Measurements from ENCODE around the gene CACNA1G. TPM values are rescaled to one million over a fixed set of nuclear protein-coding genes. Genes with fewer than 3 reads are reported as not detected.

CACNA1G gene
- total RNA-seq, 2 experiments from 2014 or later: not detected

DNA sequence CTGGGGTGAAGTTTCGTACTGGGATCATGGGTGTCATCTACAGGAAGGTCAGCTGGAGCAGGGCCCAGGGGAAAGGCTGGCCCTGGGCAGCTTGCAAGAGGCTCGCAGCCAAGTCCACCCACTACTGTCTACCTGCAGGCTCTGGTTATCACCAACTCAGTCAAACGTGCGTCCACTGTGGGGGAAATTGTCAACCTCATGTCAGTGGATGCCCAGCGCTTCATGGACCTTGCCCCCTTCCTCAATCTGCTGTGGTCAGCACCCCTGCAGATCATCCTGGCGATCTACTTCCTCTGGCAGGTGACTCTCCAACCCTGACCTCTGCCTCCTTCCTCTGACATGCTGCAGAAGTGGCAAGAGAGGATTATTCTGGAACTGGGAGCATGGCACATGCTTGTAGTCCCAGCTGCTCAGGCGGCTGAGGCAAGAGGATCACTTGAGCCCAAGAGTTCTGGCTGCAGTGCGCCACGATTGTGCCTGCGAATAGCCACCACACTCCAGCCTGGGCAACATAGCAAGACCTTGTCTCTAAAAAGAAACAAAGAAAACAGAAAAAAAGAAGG, 103.4 kb downstream of the CACNA1G start:
- no peak for DNase-seq
- no peaks in the 10 kb centered on the region for H3K9me3 Mint-ChIP-seq (ENCODE audit: low read depth)
- H3K4me1 Mint-ChIP-seq: peaks cover 14% of the 10 kb centered on the region
- no peak overlapping the region for H3K27ac Mint-ChIP-seq
- no peak overlapping the region for H3K4me3 Mint-ChIP-seq
- CTCF ChIA-PET: interaction anchor here (1.8 kb wide), 1 partner anchor 33 kb away, joined by 4 read pairs; no protein-coding TSS in a partner anchor
- H3K36me3 Mint-ChIP-seq: no peaks in the 10 kb centered on the region
- no peak for ATAC-seq
- H3K27me3 Mint-ChIP-seq: no peaks in the 10 kb centered on the region

DNA sequence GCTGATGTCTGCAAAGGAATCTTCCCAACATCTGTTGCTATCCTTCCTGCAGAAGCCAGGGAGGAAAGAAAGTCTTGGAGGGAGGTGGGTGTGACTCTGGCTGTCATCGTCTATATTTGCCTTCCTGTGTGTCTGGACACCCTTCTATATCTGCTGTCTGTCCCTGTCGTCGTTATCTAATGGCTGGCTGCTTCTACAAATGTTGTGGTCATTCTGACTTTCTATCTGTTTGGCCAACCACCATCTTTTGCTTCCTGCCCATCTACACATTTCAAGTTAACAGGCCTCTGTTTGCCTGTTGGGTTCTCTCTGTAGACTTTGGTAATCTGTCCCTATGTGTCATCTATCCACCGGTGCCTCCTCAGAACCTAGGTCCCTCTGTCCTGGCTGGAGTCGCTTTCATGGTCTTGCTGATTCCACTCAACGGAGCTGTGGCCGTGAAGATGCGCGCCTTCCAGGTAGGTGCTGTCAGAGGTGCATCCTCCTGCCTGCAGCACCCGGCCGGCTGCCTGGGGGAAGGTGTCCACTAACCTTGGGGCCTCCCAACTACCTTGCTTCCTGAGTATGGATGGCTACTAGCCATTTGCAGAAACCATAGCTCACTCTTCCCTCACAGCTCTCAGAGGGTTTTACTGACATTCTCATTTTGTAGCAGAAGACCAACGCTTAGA, 104.4 kb downstream of the CACNA1G start:
- Mint-ChIP-seq H3K27me3 (no peaks in the 10 kb centered on the region), H3K36me3 (no peaks in the 10 kb centered on the region), H3K4me1 (peaks cover 14% of the 10 kb centered on the region), H3K9me3 (ENCODE audit: low read depth) (no peaks in the 10 kb centered on the region), H3K4me3 (no peak overlapping the region), H3K27ac (no peak overlapping the region)
- DNase-seq (no peak), ATAC-seq (no peak)
- CTCF ChIA-PET: interaction anchor here (1.8 kb wide), 1 partner anchor 34 kb away, joined by 4 read pairs; no protein-coding TSS in a partner anchor

DNA sequence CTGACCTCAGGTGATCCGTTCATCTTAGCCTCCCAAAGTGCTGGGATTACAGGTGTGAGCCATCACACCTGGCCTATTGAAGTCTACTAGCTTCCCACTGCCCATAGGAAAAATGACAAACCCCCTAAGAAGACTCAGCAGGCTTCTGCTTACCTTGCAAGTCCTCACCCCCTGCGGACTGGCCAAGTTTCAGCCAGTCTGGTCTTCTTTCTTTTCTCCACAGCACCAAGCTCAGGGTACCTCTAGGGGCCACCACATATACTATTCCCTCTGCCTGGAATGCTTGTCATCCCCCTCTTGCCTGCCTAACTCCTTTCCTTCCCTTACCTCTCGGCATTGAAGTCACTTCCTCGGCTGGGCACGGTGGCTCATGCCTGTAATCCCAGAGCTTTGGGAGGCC, 105.3 kb downstream of the CACNA1G start:
- Mint-ChIP-seq H3K4me1 (peaks cover 14% of the 10 kb centered on the region), H3K9me3 (ENCODE audit: low read depth) (no peaks in the 10 kb centered on the region), H3K4me3 (no peak overlapping the region), H3K36me3 (no peaks in the 10 kb centered on the region), H3K27ac (no peak overlapping the region), H3K27me3 (no peaks in the 10 kb centered on the region)
- DNase-seq (no peak), ATAC-seq (no peak)
- CTCF ChIA-PET: interaction anchor here (1.2 kb wide), 1 partner anchor 29 kb away, joined by 3 read pairs; no protein-coding TSS in a partner anchor

DNA sequence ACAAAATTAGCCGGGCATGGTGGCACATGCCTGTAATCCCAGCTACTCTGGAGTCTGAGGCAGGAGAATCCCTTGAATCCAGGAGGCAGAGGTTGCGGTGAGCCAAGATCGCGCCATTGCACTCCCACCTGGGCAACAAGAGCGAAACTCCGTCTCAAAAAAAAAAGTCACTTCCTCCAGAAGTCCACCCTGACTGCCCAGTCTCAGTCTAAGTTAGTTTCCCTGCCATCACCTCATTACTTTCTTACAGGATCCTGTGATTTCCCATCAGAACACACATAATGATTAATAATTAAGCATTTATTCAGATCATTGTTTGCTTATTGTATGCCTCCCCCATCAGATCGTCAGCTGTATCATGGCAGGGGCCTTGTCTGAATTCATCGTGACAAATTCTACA, 105.8 kb downstream of the CACNA1G start:
- no peak for DNase-seq
- CTCF ChIA-PET: interaction anchor here (0.7 to 1.2 kb wide), 3 partner anchors 13 to 29 kb away, joined by 3 read pairs; no protein-coding TSS in a partner anchor

DNA sequence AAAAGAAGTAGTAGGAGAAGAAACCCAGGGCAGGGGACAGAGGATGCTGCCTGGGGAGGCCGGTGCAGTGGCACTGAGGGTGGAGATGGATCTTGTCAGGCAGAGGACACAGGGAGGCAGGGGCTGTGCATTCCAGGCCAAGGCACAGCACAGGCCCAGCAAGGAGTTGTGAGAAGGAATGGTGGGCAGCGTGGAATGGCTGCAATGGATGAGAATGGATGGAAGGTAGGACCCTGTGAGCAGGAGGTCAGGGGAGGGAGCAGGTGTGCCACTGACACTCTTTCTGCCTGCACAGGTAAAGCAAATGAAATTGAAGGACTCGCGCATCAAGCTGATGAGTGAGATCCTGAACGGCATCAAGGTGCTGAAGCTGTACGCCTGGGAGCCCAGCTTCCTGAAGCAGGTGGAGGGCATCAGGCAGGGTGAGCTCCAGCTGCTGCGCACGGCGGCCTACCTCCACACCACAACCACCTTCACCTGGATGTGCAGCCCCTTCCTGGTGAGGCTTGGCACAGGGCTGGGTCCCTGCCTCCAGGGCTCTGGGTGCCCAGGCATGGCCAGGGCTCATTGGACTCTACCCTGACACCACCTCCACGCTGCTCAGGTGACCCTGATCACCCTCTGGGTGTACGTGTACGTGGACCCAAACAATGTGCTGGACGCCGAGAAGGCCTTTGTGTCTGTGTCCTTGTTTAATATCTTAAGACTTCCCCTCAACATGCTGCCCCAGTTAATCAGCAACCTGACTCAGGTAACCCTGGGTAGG, 106.9 kb downstream of the CACNA1G start:
- CTCF ChIA-PET: interaction anchor here (0.5 to 1.2 kb wide), 4 partner anchors 14 to 245 kb away, joined by 3 read pairs; no protein-coding TSS in a partner anchor
- ATAC-seq: no peak
- Mint-ChIP-seq H3K4me3 (no peak overlapping the region), H3K27ac (no peak overlapping the region), H3K36me3 (no peaks in the 10 kb centered on the region), H3K27me3 (no peaks in the 10 kb centered on the region), H3K9me3 (ENCODE audit: low read depth) (no peaks in the 10 kb centered on the region), H3K4me1 (no peaks in the 10 kb centered on the region)
- no peak for DNase-seq

More for the DNA sequence above, 105.8 kb downstream of the CACNA1G start:
- H3K27me3 Mint-ChIP-seq: no peaks in the 10 kb centered on the region
- H3K9me3 Mint-ChIP-seq (ENCODE audit: low read depth): no peaks in the 10 kb centered on the region
- H3K4me3 Mint-ChIP-seq: no peak overlapping the region
- no peak overlapping the region for H3K27ac Mint-ChIP-seq
- no peak for ATAC-seq
- peaks cover 9% of the 10 kb centered on the region for H3K4me1 Mint-ChIP-seq
- H3K36me3 Mint-ChIP-seq: no peaks in the 10 kb centered on the region

DNA sequence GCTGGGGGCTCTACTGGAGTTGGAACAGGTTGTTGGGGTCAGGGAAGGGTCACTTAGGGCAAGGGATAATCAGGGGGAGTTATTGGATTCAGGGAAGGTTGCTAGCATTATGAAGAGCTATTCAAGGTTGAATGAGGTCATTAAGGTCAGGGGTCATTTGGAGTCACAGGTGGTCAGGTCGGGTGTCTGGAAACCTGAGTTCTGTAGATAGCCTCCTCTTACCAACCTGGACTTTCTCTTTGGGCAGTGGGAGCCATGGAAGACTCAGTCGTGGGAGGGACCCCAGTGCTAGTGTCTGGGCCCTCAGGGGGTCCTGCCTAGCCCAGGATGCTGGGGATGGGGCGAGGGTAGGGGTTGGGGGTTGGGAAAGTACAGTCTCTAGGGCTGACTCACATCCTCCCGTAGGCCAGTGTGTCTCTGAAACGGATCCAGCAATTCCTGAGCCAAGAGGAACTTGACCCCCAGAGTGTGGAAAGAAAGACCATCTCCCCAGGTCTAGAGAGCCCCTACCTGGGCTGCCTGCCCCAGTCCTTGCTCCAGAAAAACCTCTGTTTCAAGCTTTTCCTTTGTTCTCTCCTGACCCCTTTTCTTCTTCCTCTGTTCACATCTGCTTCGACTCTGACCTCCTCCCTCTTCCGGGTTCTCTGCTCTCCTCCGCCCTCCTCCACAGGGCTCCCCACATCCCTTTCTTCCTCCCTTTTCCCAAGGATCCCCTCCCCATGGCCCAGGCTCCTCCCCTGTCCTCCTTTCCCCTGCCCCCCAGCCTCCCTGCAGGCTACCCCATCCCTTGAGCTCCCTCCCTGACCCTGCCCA, 107.7 kb downstream of the CACNA1G start:
- Mint-ChIP-seq H3K4me3 (no peak overlapping the region), H3K27ac (no peak overlapping the region), H3K9me3 (ENCODE audit: low read depth) (no peaks in the 10 kb centered on the region), H3K4me1 (no peaks in the 10 kb centered on the region), H3K27me3 (no peaks in the 10 kb centered on the region), H3K36me3 (no peaks in the 10 kb centered on the region)
- ATAC-seq (no peak), DNase-seq (no peak)
- CTCF ChIA-PET: no interaction called here

DNA sequence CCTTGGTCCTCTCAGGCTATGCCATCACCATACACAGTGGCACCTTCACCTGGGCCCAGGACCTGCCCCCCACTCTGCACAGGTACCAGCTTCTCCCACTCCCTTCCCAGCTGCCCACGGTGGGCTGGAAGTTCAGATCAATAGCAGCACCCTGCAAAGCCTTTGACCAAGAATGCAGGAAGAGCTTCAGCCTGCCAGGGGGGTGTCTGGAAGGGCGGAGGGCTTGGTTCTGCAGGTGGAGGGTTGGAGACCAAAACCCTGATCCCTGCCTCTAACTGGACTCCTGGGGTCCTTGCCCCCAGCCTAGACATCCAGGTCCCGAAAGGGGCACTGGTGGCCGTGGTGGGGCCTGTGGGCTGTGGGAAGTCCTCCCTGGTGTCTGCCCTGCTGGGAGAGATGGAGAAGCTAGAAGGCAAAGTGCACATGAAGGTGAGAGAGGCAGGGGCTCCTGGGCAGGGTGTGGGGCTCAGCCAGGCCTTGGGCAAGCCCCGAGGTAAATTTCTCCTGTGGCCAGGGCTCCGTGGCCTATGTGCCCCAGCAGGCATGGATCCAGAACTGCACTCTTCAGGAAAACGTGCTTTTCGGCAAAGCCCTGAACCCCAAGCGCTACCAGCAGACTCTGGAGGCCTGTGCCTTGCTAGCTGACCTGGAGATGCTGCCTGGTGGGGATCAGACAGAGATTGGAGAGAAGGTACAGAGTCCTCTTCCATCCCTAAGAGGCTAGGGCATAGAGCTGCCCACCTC, 108.5 kb downstream of the CACNA1G start:
- ATAC-seq: no peak
- Mint-ChIP-seq H3K27ac (no peak overlapping the region), H3K36me3 (no peaks in the 10 kb centered on the region), H3K9me3 (ENCODE audit: low read depth) (no peaks in the 10 kb centered on the region), H3K4me3 (no peak overlapping the region), H3K4me1 (no peaks in the 10 kb centered on the region), H3K27me3 (no peaks in the 10 kb centered on the region)
- DNase-seq: no peak
- CTCF ChIA-PET: no interaction called here

DNA sequence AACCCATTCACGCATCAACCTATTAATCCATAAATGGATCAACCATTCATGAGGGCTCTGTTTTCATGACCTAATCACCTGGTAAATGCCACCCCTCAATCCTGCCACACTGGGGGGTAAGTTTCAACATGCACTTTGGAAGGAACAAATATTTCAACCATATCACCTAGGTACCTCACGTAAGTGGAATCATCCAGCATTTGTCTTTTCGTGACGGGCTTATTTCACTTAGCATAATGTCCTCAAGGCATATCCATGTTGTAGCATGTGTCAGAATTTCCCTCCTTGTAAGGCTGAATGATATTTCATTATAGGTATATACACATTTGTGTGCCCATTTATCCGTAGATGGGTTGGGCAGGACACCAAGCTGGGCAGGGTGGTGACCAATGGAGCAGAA, 111.6 kb downstream of the CACNA1G start:
- DNase-seq (no peak), ATAC-seq (no peak)
- H3K27me3 Mint-ChIP-seq: no peaks in the 10 kb centered on the region
- no peak overlapping the region for H3K27ac Mint-ChIP-seq
- no peaks in the 10 kb centered on the region for H3K36me3 Mint-ChIP-seq
- no peak overlapping the region for H3K4me3 Mint-ChIP-seq
- CTCF ChIA-PET: no interaction called here
- H3K4me1 Mint-ChIP-seq: no peaks in the 10 kb centered on the region
- H3K9me3 Mint-ChIP-seq (ENCODE audit: low read depth): no peaks in the 10 kb centered on the region

DNA sequence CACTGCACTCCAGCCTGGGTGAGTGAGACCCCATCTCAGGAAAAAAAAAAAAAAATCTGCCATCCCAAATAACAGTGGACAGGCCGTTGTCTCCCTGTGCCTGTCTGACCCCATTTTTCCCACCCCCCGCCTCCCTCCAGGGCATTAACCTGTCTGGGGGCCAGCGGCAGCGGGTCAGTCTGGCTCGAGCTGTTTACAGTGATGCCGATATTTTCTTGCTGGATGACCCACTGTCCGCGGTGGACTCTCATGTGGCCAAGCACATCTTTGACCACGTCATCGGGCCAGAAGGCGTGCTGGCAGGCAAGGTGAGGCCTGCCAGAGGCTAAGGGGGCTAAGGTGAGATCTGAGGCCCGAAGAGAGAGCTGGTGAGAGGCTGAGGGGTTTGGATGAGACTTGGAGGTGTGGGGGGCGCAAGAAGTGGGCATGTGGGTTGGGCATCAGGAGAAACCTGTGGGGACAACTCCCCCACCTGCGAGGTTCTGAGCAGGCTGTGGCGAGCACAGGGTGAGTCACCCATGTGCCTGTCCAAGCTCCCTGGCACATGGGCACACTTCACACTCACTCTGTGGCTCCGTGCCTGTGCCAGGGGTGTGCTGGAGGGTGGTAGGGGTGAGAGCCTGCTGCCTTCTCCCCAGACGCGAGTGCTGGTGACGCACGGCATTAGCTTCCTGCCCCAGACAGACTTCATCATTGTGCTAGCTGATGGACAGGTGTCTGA, 112.5 kb downstream of the CACNA1G start:
- no peak overlapping the region for H3K4me3 Mint-ChIP-seq
- no peaks in the 10 kb centered on the region for H3K36me3 Mint-ChIP-seq
- no peaks in the 10 kb centered on the region for H3K4me1 Mint-ChIP-seq
- CTCF ChIA-PET: no interaction called here
- ATAC-seq (no peak), DNase-seq (no peak)
- no peak overlapping the region for H3K27ac Mint-ChIP-seq
- no peaks in the 10 kb centered on the region for H3K9me3 Mint-ChIP-seq (ENCODE audit: low read depth)
- H3K27me3 Mint-ChIP-seq: no peaks in the 10 kb centered on the region

DNA sequence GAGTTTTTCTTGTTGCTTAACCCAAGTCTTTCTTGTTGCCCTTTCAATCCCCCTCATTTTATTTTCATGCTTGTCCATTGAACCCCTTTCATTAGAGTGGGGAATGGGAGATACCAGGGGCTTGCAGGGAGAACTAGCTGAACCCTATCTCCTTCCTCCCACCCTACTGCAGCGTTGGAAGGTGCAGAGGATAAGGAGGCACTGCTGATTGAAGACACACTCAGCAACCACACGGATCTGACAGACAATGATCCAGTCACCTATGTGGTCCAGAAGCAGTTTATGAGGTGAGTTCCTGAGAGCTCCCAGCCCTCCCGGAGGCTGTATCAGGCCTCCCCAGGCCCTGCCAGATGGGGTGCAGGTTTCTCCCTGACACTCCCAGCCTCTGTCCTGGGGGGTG, 114.7 kb downstream of the CACNA1G start:
- ATAC-seq (no peak), DNase-seq (no peak)
- Mint-ChIP-seq H3K4me3 (no peak overlapping the region), H3K27me3 (no peaks in the 10 kb centered on the region), H3K36me3 (no peaks in the 10 kb centered on the region), H3K27ac (no peak overlapping the region), H3K4me1 (no peaks in the 10 kb centered on the region), H3K9me3 (ENCODE audit: low read depth) (no peaks in the 10 kb centered on the region)
- CTCF ChIA-PET: no interaction called here

DNA sequence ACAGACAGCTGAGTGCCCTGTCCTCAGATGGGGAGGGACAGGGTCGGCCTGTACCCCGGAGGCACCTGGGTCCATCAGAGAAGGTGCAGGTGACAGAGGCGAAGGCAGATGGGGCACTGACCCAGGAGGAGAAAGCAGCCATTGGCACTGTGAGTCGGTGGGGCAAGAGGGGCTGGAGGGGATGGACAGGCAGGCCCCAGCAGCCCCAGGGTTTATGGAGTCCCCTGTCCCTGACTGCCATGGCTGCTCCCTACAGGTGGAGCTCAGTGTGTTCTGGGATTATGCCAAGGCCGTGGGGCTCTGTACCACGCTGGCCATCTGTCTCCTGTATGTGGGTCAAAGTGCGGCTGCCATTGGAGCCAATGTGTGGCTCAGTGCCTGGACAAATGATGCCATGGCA, 115.1 kb downstream of the CACNA1G start:
- H3K4me3 Mint-ChIP-seq: no peak overlapping the region
- H3K27ac Mint-ChIP-seq: no peak overlapping the region
- CTCF ChIA-PET: no interaction called here
- no peak for ATAC-seq
- no peak for DNase-seq
- no peaks in the 10 kb centered on the region for H3K9me3 Mint-ChIP-seq (ENCODE audit: low read depth)
- H3K36me3 Mint-ChIP-seq: no peaks in the 10 kb centered on the region
- H3K27me3 Mint-ChIP-seq: peaks cover 4% of the 10 kb centered on the region
- no peaks in the 10 kb centered on the region for H3K4me1 Mint-ChIP-seq
